Esophagus squamous epithelium (tissue), 4 donors: ENCODE data around the gene DOCK1.

ENCODE experiments used
- CTCF ChIP-seq, 6 experiments: fragments of 450-650 bp in 4 of 6; fragments of 200-600 bp in 2 of 6; sonication (generic) in 2 of 6; IDR thresholded peaks; one replicate each; pipeline ENCODE4 v1.5.1; 2016 to 2019; ENCODE audit warnings: antibody characterized with exemption in 6 of 6, mild to moderate bottlenecking in 4 of 6, moderate library complexity in 4 of 6
- POLR2A ChIP-seq, 4 donors: fragments of 450-650 bp; IDR thresholded peaks; one replicate each; pipeline ENCODE4 v1.6.1; 2017; ENCODE audit warnings: antibody characterized with exemption in 4 of 4, mild to moderate bottlenecking in 4 of 4, moderate library complexity in 3 of 4

- no peak for TF ChIP-seq POLR2A (IDR thresholded peaks at IDR 0.05)
- TF ChIP-seq CTCF (IDR thresholded peaks at IDR 0.05): no peak
Observed at GRCh38 chr10:126872135-126872534, 33.1 kb upstream of the DOCK1 start.
